T-cell (primary cell): Measurements from ENCODE around the gene BBC3. TPM values are rescaled to one million over a fixed set of nuclear protein-coding genes. Genes with fewer than 3 reads are reported as not detected.

Source experiments
- ATAC-seq, 4 experiments: fragments of 200-7000 bp in 3 of 4; fragments of 150-1000 bp in 1 of 4; cut with Tn5 transposase; replicated peaks in 1 of 4; 1 replicate in 3 of 4; 2 replicates in 1 of 4; pipeline ENCODE4 v1.10.0; 2021; ENCODE audit warnings: moderate library complexity in 3 of 4, mild to moderate bottlenecking in 2 of 4, moderate number of reproducible peaks in 1 of 4
- CTCF ChIA-PET, 2 donors: fragments of 300-600 bp; sonication (Branson Sonifier 250); formaldehyde crosslinking; loops; one replicate each; lab custom pipeline; 2022; ENCODE audit warnings: antibody characterized with exemption in 2 of 2; lab: Charles Lee
- POLR2A ChIA-PET, 2 donors: fragments of 300-600 bp; sonication (Branson Sonifier 250); formaldehyde crosslinking; loops; one replicate each; lab custom pipeline; 2022; ENCODE audit warnings: antibody characterized with exemption in 2 of 2; lab: Charles Lee
- DNase-seq, 35 experiments: peaks; one replicate each; pipeline versions ENCODE4 v3.0.0 to v3.0.0-alpha.2; 2013 to 2023
- H3K27ac ChIP-seq: one replicate; pipeline ENCODE4 v1.5.1; 2013; ENCODE audit warnings: low read length
- H3K27me3 ChIP-seq, 2 experiments: replicated peaks in 1 of 2; 1 replicate in 1 of 2; 2 replicates in 1 of 2; pipeline versions ENCODE4 v1.6.1 to v1.7.0; 2013; ENCODE audit warnings: low read length in 1 of 2, mixed read lengths in 1 of 2; ENCODE audit not compliant: control insufficient read depth in 2 of 2, insufficient read depth in 2 of 2; ENCODE audit errors: extremely low read depth in 1 of 2
- H3K36me3 ChIP-seq, 2 donors: 1 replicate in 1 of 2; 2 replicates in 1 of 2; pipeline versions ENCODE4 v1.6.1 to v1.7.0; 2013; ENCODE audit warnings: low read length in 1 of 2; ENCODE audit not compliant: control insufficient read depth in 2 of 2, insufficient read depth in 1 of 2; ENCODE audit errors: extremely low read depth in 1 of 2
- H3K4me1 ChIP-seq, 2 experiments: 1 replicate in 1 of 2; 2 replicates in 1 of 2; pipeline versions ENCODE4 v1.6.1 to v1.7.0; 2013; ENCODE audit warnings: low read length in 2 of 2, mixed read lengths in 1 of 2; ENCODE audit not compliant: insufficient read depth in 2 of 2, control insufficient read depth in 1 of 2; ENCODE audit errors: extremely low read depth in 1 of 2
- H3K4me3 ChIP-seq, 2 donors: 1 replicate in 1 of 2; 2 replicates in 1 of 2; pipeline versions ENCODE4 v1.5.1 to v1.7.0; 2013; ENCODE audit warnings: mild to moderate bottlenecking in 2 of 2, low read length in 1 of 2, moderate library complexity in 1 of 2; ENCODE audit not compliant: control insufficient read depth in 1 of 2; ENCODE audit errors: extremely low read depth in 1 of 2
- H3K9me3 ChIP-seq: 2 replicates; pipeline ENCODE4 v1.7.0; 2013
- H3K27ac Mint-ChIP-seq, 2 donors: one replicate each; pipeline ENCODE4 v1.8.0; 2020 to 2021; ENCODE audit warnings: mild to moderate bottlenecking in 2 of 2, mixed read lengths in 2 of 2
- H3K27me3 Mint-ChIP-seq, 2 donors: one replicate each; pipeline ENCODE4 v1.8.0; 2021 to 2022; ENCODE audit warnings: mixed read lengths in 2 of 2
- H3K36me3 Mint-ChIP-seq: one replicate; pipeline ENCODE4 v1.8.0; 2021; ENCODE audit warnings: mixed read lengths
- H3K4me1 Mint-ChIP-seq, 3 donors: one replicate each; pipeline ENCODE4 v1.8.0; 2020 to 2022; ENCODE audit warnings: mixed read lengths in 3 of 3, mild to moderate bottlenecking in 1 of 3
- H3K4me3 Mint-ChIP-seq, 3 donors: one replicate each; pipeline ENCODE4 v1.8.0; 2020 to 2022; ENCODE audit warnings: mild to moderate bottlenecking in 3 of 3, mixed read lengths in 3 of 3, moderate library complexity in 3 of 3
- H3K9me3 Mint-ChIP-seq, 3 donors: one replicate each; pipeline ENCODE4 v1.8.0; 2020 to 2022; ENCODE audit warnings: mixed read lengths in 3 of 3
- WGBS: methylation state at CpG from one replicate; pipeline ENCODE4 v1.1.5; 2013; ENCODE audit warnings: missing lambda C conversion rate; ENCODE audit not compliant: insufficient coverage; 5-methylcytosine and 5-hydroxymethylcytosine counted together
- total RNA-seq, 35 experiments: library from RNA in 6 of 35; stranded (reverse) in 6 of 35; fragments of 120-200 nt in 1 of 35; gene quantifications; one replicate each; pipeline versions ENCODE4 v1.2.1 to v1.2.4 and lab custom pipeline; 2013 to 2026

BBC3 gene
- total RNA-seq, 5 donors from 2014 or later (not counting 1 experiment from before 2014, with no cell fraction given) = 20.0 to 48.6 (median 39.2) TPM

DNA sequence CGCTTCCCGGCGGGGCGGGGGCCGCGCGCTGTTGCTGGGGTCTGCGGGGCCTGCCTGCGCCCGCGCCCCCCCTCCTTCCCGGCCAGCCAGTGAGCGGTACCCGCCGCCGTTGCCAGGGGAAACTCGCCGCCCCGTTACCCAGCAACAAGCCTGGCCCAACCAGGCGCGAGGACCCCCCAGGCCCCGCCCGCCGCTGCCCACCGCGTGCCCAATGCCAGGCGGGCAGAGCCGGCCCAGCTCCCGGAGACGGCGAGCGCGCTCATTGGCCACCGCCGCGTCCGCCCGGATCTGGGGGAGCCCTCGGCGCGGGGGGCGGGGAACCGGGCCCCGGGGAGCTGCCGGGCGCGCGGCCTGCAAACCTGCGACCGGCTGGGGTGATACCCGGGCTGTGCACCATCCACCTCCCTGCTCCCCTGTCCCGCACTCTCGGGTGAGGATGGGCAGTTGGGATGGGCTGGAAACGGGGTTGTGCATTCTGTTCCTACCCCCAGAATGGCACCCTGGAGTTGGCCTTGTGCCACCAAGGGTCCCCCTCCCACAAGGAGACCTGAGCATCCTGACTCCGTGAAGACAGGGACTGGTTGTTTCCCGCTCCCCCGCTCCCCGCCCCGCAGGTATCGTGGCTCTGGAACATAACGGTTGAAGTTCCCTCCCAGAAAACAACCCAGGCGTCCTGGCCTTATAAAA is 8.8 kb upstream of the BBC3 start:
- Histone ChIP-seq H3K27me3 (peaks cover 6 to 9% of the 10 kb centered on the region in 2 experiments), H3K27ac (no peak overlapping the region), H3K9me3 (no peaks in the 10 kb centered on the region), H3K36me3 (no peaks in the 10 kb centered on the region), H3K4me1 (peaks cover 37 to 53% of the 10 kb centered on the region in 2 experiments), H3K4me3 (peak overlapping the region in 1 of 2 donors; percentile 42)
- ChIA-PET CTCF (interaction anchor here in 1 of 2 donors (1.2 kb wide), 1 partner anchor 29 kb away, joined by 4 read pairs; no protein-coding TSS in a partner anchor), POLR2A (no interaction called here)
- WGBS = 6% methylated on average over 46 of the region's 62 CpGs
- H3K4me3 Mint-ChIP-seq = peak overlapping the region; percentile 53 to 83 (median 54)
- H3K36me3 Mint-ChIP-seq = no peaks in the 10 kb centered on the region
- DNase-seq (peak in 26 of 35 experiments; percentile 31 to 76 (median 54)), ATAC-seq (peak; percentile 4 to 34 (median 24))
- H3K27ac Mint-ChIP-seq = no peak overlapping the region
- peaks cover 8 to 31% (median 30%) of the 10 kb centered on the region in 3 donors for H3K4me1 Mint-ChIP-seq
- H3K27me3 Mint-ChIP-seq = no peaks in the 10 kb centered on the region
- no peaks in the 10 kb centered on the region for H3K9me3 Mint-ChIP-seq

- H3K36me3 Mint-ChIP-seq = no peaks in the 10 kb centered on the region
Measured at GRCh38 chr19:47239152-47239551, 8.2 kb upstream of the BBC3 start.

DNA sequence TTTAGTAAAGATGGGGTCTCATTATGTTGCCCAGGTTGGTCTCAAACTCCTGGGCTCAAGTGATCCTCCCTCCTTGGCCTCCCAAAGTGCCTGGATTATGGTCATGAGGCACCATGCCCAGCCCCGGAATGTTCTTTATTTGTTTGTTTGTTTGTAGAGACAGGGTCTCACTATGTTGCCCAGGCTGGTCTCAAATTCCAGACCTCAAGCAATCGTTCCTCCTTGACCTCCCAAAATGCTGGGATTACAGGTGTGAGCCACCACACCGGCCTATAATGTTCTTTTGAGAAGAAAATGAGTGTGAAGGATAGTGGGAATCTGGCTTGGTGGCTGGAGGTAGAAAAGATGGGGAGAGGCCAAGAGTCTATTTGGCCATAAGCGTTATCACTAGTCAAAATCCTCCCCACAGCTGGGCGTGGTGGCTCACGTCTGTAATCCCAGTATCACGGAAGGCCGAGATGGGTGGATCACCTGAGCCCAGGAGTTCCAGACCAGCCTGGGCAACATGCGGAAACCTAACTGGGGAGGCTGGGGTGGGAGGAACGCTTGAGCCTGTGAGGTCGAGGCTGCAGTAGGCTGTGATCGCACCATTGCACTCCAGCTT is 5.2 kb upstream of the BBC3 start:
- CTCF ChIA-PET = interaction anchor here in 1 of 2 donors (1.0 kb wide), 1 partner anchor 24 kb away, joined by 3 read pairs; no protein-coding TSS in a partner anchor
- Histone ChIP-seq H3K9me3 (no peaks in the 10 kb centered on the region), H3K4me3 (no peak overlapping the region), H3K27me3 (peaks cover 0 to 6% of the 10 kb centered on the region in 2 experiments), H3K27ac (no peak overlapping the region), H3K4me1 (peaks cover 19 to 39% of the 10 kb centered on the region in 2 experiments), H3K36me3 (no peaks in the 10 kb centered on the region)
- peaks cover 27 to 35% (median 32%) of the 10 kb centered on the region in 3 donors for H3K4me1 Mint-ChIP-seq
- H3K4me3 Mint-ChIP-seq = no peak overlapping the region
- DNase-seq = no peak
- no peaks in the 10 kb centered on the region for H3K36me3 Mint-ChIP-seq
- POLR2A ChIA-PET = no interaction called here
- no peak for ATAC-seq
- no peaks in the 10 kb centered on the region for H3K27me3 Mint-ChIP-seq
- no peak overlapping the region for H3K27ac Mint-ChIP-seq
- H3K9me3 Mint-ChIP-seq = no peaks in the 10 kb centered on the region
- WGBS = no CpG with 5 or more reads among the region's 12 CpGs

More at GRCh38 chr19:47239152-47239551, 8.2 kb upstream of the BBC3 start:
- WGBS = 9% methylated on average over 16 of the region's 16 CpGs
- ATAC-seq (peak in 2 of 4 experiments; percentile 21), DNase-seq (peak in 3 of 35 experiments; percentile 13 to 59 (median 19))
- no peaks in the 10 kb centered on the region for H3K9me3 Mint-ChIP-seq
- Histone ChIP-seq H3K27ac (peak overlapping the region; percentile 44), H3K4me3 (peak overlapping the region in 1 of 2 donors; percentile 42), H3K9me3 (no peaks in the 10 kb centered on the region), H3K36me3 (no peaks in the 10 kb centered on the region), H3K4me1 (peaks cover 35 to 47% of the 10 kb centered on the region in 2 experiments), H3K27me3 (peaks cover 6 to 9% of the 10 kb centered on the region in 2 experiments)
- peaks cover 8 to 26% (median 25%) of the 10 kb centered on the region in 3 donors for H3K4me1 Mint-ChIP-seq
- H3K4me3 Mint-ChIP-seq = peak overlapping the region; percentile 78 to 85 (median 83)
- H3K27me3 Mint-ChIP-seq = no peaks in the 10 kb centered on the region
- H3K27ac Mint-ChIP-seq = peak overlapping the region; percentile 79 to 80
- ChIA-PET CTCF (interaction anchor here in 1 of 2 donors (1.2 kb wide), 1 partner anchor 29 kb away, joined by 4 read pairs; no protein-coding TSS in a partner anchor), POLR2A (no interaction called here)

GRCh38 chr19:47232422-47233211 is 1.6 kb upstream of the BBC3 start:
- ATAC-seq (no peak), DNase-seq (peak in 1 of 35 experiments; percentile 25)
- Histone ChIP-seq H3K4me1 (peaks cover 21 to 41% of the 10 kb centered on the region in 2 experiments), H3K9me3 (no peaks in the 10 kb centered on the region), H3K4me3 (no peak overlapping the region), H3K27ac (no peak overlapping the region), H3K36me3 (no peaks in the 10 kb centered on the region), H3K27me3 (no peaks in the 10 kb centered on the region)
- CTCF ChIA-PET = interaction anchor here in 1 of 2 donors (0.7 to 2.0 kb wide), 3 partner anchors 12 to 66 kb away, joined by 6 to 8 read pairs (median 7); no protein-coding TSS in a partner anchor
- Mint-ChIP-seq H3K27ac (peak overlapping the region; percentile 79 to 87), H3K36me3 (no peaks in the 10 kb centered on the region), H3K27me3 (no peaks in the 10 kb centered on the region), H3K4me1 (peaks cover 19 to 22% (median 20%) of the 10 kb centered on the region in 3 donors), H3K9me3 (no peaks in the 10 kb centered on the region), H3K4me3 (peak overlapping the region; percentile 56 to 73 (median 71))
- 31% methylated on average over 6 of the region's 16 CpGs for WGBS
- POLR2A ChIA-PET = interaction anchor here in 1 of 2 donors (0.5 kb wide), 1 partner anchor 9 kb away, joined by 3 read pairs; no protein-coding TSS in a partner anchor

GRCh38 chr19:47231215-47232054 is 436 bp upstream of the BBC3 start:
- DNase-seq = peak; percentile 80 to 96 (median 90)
- H3K36me3 ChIP-seq = no peaks in the 10 kb centered on the region
- peaks cover 0 to 2% of the 10 kb centered on the region in 2 experiments for H3K27me3 ChIP-seq
- POLR2A ChIA-PET = interaction anchor here in 1 of 2 donors (0.5 kb wide), 1 partner anchor 8 kb away, joined by 3 read pairs; no protein-coding TSS in a partner anchor
- Mint-ChIP-seq H3K36me3 (no peaks in the 10 kb centered on the region), H3K27me3 (no peaks in the 10 kb centered on the region), H3K9me3 (no peaks in the 10 kb centered on the region), H3K4me1 (peaks cover 25 to 29% (median 28%) of the 10 kb centered on the region in 3 donors), H3K4me3 (peak overlapping the region; percentile 56 to 78 (median 73)), H3K27ac (peak overlapping the region; percentile 71 to 79)
- 5% methylated on average over 38 of the region's 51 CpGs for WGBS
- no peaks in the 10 kb centered on the region for H3K9me3 ChIP-seq
- peak overlapping the region; percentile 88 for H3K27ac ChIP-seq
- CTCF ChIA-PET = interaction anchor here in 1 of 2 donors (1.5 to 2.0 kb wide), 2 partner anchors 13 to 21 kb away, joined by 7 to 8 read pairs; no protein-coding TSS in a partner anchor
- H3K4me1 ChIP-seq = peaks cover 31 to 53% of the 10 kb centered on the region in 2 experiments
- peak overlapping the region; percentile 52 to 66 for H3K4me3 ChIP-seq
- ATAC-seq = peak; percentile 54 to 69 (median 60)
